HG03060 (cell line): ENCODE measurements around the gene GPM6B.

ENCODE experiments used
- ATAC-seq: cut with Tn5 transposase; IDR thresholded peaks from one replicate; pipeline ENCODE4 v1.9.1; 2021; ENCODE audit warnings: low read depth, moderate number of reproducible peaks; ENCODE audit not compliant: unreplicated experiment

GPM6B gene

GRCh38 chrX:13816643-13817627 lies at the start of gene GPM6B:
Gene GPM6B, minus strand, starts transcription at chrX:13817093. Its CDS starts 189 bp downstream, at chrX:13816904.
- no peak for ATAC-seq

- ATAC-seq, result no peak
These were observed 47.4 kb upstream of the GPM6B start for GRCh38 chrX:13864264-13864663.

GRCh38 chrX:13863324-13863723 lies 46.4 kb upstream of the GPM6B start:
- ATAC-seq, result no peak

- ATAC-seq, result no peak
These were observed 42.8 kb upstream of the GPM6B start for GRCh38 chrX:13859724-13860123.

GRCh38 chrX:13857804-13858203 lies 40.9 kb upstream of the GPM6B start:
- no peak for ATAC-seq

- no peak for ATAC-seq
These were observed 39.0 kb upstream of the GPM6B start for GRCh38 chrX:13855689-13856450.

GRCh38 chrX:13854003-13854402 lies 37.1 kb upstream of the GPM6B start:
- ATAC-seq, result no peak

GRCh38 chrX:13852001-13852695 lies 35.3 kb upstream of the GPM6B start:
- ATAC-seq, result peak; percentile 57

- ATAC-seq, result no peak
These were observed 29.0 kb upstream of the GPM6B start for GRCh38 chrX:13845721-13846378.

GRCh38 chrX:13843150-13843721 lies 26.3 kb upstream of the GPM6B start:
- ATAC-seq, result no peak

GRCh38 chrX:13840121-13840520 lies 23.2 kb upstream of the GPM6B start:
- no peak for ATAC-seq

- ATAC-seq, result no peak
These were observed 20.4 kb upstream of the GPM6B start for GRCh38 chrX:13837290-13837745.

GRCh38 chrX:13836575-13836974 lies 19.7 kb upstream of the GPM6B start:
- no peak for ATAC-seq

- no peak for ATAC-seq
These were observed 18.9 kb upstream of the GPM6B start for GRCh38 chrX:13835825-13836224.

- no peak for ATAC-seq
These were observed 17.5 kb upstream of the GPM6B start for GRCh38 chrX:13834355-13834754.

- ATAC-seq, result no peak
These were observed 13.1 kb upstream of the GPM6B start for GRCh38 chrX:13829983-13830382.

GRCh38 chrX:13828392-13828791 lies 11.5 kb upstream of the GPM6B start:
- no peak for ATAC-seq

GRCh38 chrX:13827298-13828090 lies 10.6 kb upstream of the GPM6B start:
- no peak for ATAC-seq

GRCh38 chrX:13826770-13827169 lies 9.9 kb upstream of the GPM6B start:
- ATAC-seq, result no peak
